GM19035 (cell line): Measurements from ENCODE around the gene MAN2A1.

Experiments used
- ATAC-seq: cut with Tn5 transposase; IDR thresholded peaks from one replicate; pipeline ENCODE4 v1.9.1; 2021; ENCODE audit not compliant: unreplicated experiment

The MAN2A1 gene

GRCh38 chr5:109689740-109690241 lies at the start of gene MAN2A1:
Gene MAN2A1, plus strand, starts transcription at chr5:109689927. Its CDS starts 491 bp downstream, at chr5:109690418.
- peak; percentile 54 for ATAC-seq

- ATAC-seq = no peak
These were observed 48.8 kb upstream of the MAN2A1 start for GRCh38 chr5:109640976-109641375.

- no peak for ATAC-seq
These were observed 45.9 kb upstream of the MAN2A1 start for GRCh38 chr5:109643791-109644350.

GRCh38 chr5:109644829-109645228 lies 44.9 kb upstream of the MAN2A1 start:
- ATAC-seq = no peak

GRCh38 chr5:109645707-109646192 lies 44.0 kb upstream of the MAN2A1 start:
- ATAC-seq = no peak

- ATAC-seq = no peak
These were observed 40.4 kb upstream of the MAN2A1 start for GRCh38 chr5:109649318-109649717.

- no peak for ATAC-seq
These were observed 39.2 kb upstream of the MAN2A1 start for GRCh38 chr5:109650493-109650892.

- ATAC-seq = no peak
These were observed 37.6 kb upstream of the MAN2A1 start for GRCh38 chr5:109652096-109652495.

GRCh38 chr5:109653042-109653441 lies 36.7 kb upstream of the MAN2A1 start:
- ATAC-seq = no peak

- ATAC-seq = no peak
These were observed 36.0 kb upstream of the MAN2A1 start for GRCh38 chr5:109653561-109654239.

- no peak for ATAC-seq
These were observed 35.3 kb upstream of the MAN2A1 start for GRCh38 chr5:109654455-109654854.

- no peak for ATAC-seq
These were observed 33.9 kb upstream of the MAN2A1 start for GRCh38 chr5:109655841-109656240.

GRCh38 chr5:109656829-109657228 lies 32.9 kb upstream of the MAN2A1 start:
- ATAC-seq = no peak

- ATAC-seq = no peak
These were observed 29.8 kb upstream of the MAN2A1 start for GRCh38 chr5:109659901-109660300.

GRCh38 chr5:109660301-109660700 lies 29.4 kb upstream of the MAN2A1 start:
- no peak for ATAC-seq

- no peak for ATAC-seq
These were observed 21.5 kb upstream of the MAN2A1 start for GRCh38 chr5:109668237-109668636.

GRCh38 chr5:109668668-109669422 lies 20.9 kb upstream of the MAN2A1 start:
- ATAC-seq = peak; percentile 48

GRCh38 chr5:109669991-109670706 lies 19.6 kb upstream of the MAN2A1 start:
- no peak for ATAC-seq

GRCh38 chr5:109671136-109671535 lies 18.6 kb upstream of the MAN2A1 start:
- no peak for ATAC-seq

- ATAC-seq = no peak
These were observed 15.1 kb upstream of the MAN2A1 start for GRCh38 chr5:109674596-109674995.

GRCh38 chr5:109676920-109677319 lies 12.8 kb upstream of the MAN2A1 start:
- ATAC-seq = peak; percentile 63
